ENCODE data around the gene CBX2. TPM values are rescaled to one million over a fixed set of nuclear protein-coding genes. Genes with fewer than 3 reads are reported as not detected.

CBX2 gene
- total and polyA plus RNA-seq, 2 of the 4 experiments (the other 2 are of a cell fraction) = 2.0 to 3.2 TPM

- H3K14ac ChIP-seq (replicated peaks; ENCODE audit: low read depth, low read length) = no peak overlapping the region
- H2BK20ac ChIP-seq (ENCODE audit: low read depth, low read length) = no peak overlapping the region
- H2BK15ac ChIP-seq (ENCODE audit: low read depth, low read length) = no peak overlapping the region
- POLR2A ChIA-PET (ENCODE audit: unreplicated experiment) = no interaction called here
- H2BK120ac ChIP-seq (ENCODE audit: low read depth, low read length) = no peak overlapping the region
- H4K20me1 ChIP-seq (ENCODE audit: insufficient read depth, low read length) = no peaks in the 10 kb centered on the region
- no peak overlapping the region for H3K23ac ChIP-seq (ENCODE audit: low read depth, low read length)
- CTCF ChIA-PET = no interaction called here
- H3K9me3 ChIP-seq (ENCODE audit: control insufficient read depth, insufficient read depth, low read length) = no peaks in the 10 kb centered on the region
- H2BK5ac ChIP-seq (ENCODE audit: low read depth, low read length, poor library complexity, severe bottlenecking) = no peak overlapping the region
- intact Hi-C loops (cut with micrococcal nuclease) = no loop called here
- H4K91ac ChIP-seq (ENCODE audit: insufficient read depth, low read depth, low read length) = no peak overlapping the region
- H3K27me3 ChIP-seq (ENCODE audit: control insufficient read depth, insufficient read depth, low read length) = peaks cover 65% of the 10 kb centered on the region
- no peaks in the 10 kb centered on the region for H3K4me1 ChIP-seq (ENCODE audit: control insufficient read depth, insufficient read depth, low read length)
- no TSS peak for BruUV-seq (replicated peaks)
- no peak overlapping the region for H3K27ac ChIP-seq (ENCODE audit: insufficient read depth, low read length)
- 77% methylated on average over 16 of the region's 28 CpGs; no CpG with 5 or more reads in 1 of the 2 experiments for WGBS, 2 experiments (ENCODE audit: extremely low coverage in 2 of 2, insufficient read length in 1 of 2)
- H2AFZ ChIP-seq (replicated peaks; ENCODE audit: low read length, poor library complexity) = no peak overlapping the region
- H3K4ac ChIP-seq (ENCODE audit: low read depth, low read length) = no peak overlapping the region
- in situ Hi-C loops (cut with MboI; ENCODE audit: low sequenced_read_pairs) = no loop called here
- no peak overlapping the region for H4K5ac ChIP-seq (ENCODE audit: low read depth, low read length)
- H3K18ac ChIP-seq (ENCODE audit: low read depth, low read length) = no peak overlapping the region
- H3K4me3 ChIP-seq (ENCODE audit: insufficient read depth, low read depth, low read length) = no peak overlapping the region
- dilution Hi-C loops (cut with HindIII; ENCODE audit: low sequenced_read_pairs, unreplicated experiment) = no loop called here
- no peak overlapping the region for H4K8ac ChIP-seq (ENCODE audit: low read depth in 2 of 2, low read length in 2 of 2)
- DNase-seq (no peak), ATAC-seq (ENCODE audit: low read depth) (no peak)
- H3K9ac ChIP-seq (ENCODE audit: low read depth, low read length) = no peak overlapping the region
- no peaks in the 10 kb centered on the region for H3K9me1 ChIP-seq (ENCODE audit: insufficient read depth, low read length)
- H3K36me3 ChIP-seq (ENCODE audit: control insufficient read depth, insufficient read depth, low read length) = no peaks in the 10 kb centered on the region
- peak overlapping the region; percentile 61 for H2AK9ac ChIP-seq (replicated peaks; ENCODE audit: low read depth, low read length, poor library complexity)
- TF ChIP-seq CHD1 (IDR thresholded peaks at IDR 0.05; ENCODE audit: low read depth, low read length) (no peak), POLR2A (IDR thresholded peaks at IDR 0.05; ENCODE audit: low read depth, low read length) (no peak), BHLHE40 (IDR thresholded peaks at IDR 0.05; ENCODE audit: low read depth, low read length) (no peak), MAFK (IDR thresholded peaks at IDR 0.05; ENCODE audit: low read depth, low read length) (no peak), NFE2L2 (IDR thresholded peaks at IDR 0.05; ENCODE audit: low read depth, low read length) (no peak), ELK1 (IDR thresholded peaks at IDR 0.05; ENCODE audit: borderline replicate concordance, low read depth, low read length) (no peak), CEBPB (IDR thresholded peaks at IDR 0.05; ENCODE audit: low read depth, low read length) (no peak), RCOR1 (IDR thresholded peaks at IDR 0.05; ENCODE audit: insufficient replicate concordance, low read length) (no peak)
- H3K56ac ChIP-seq (ENCODE audit: extremely low read depth, insufficient read depth, low read length) = no peak overlapping the region
- H2AK5ac ChIP-seq (ENCODE audit: low read depth, low read length) = no peak overlapping the region
- no peak overlapping the region for H3K4me2 ChIP-seq (ENCODE audit: low read depth, low read length)
- H3K79me1 ChIP-seq (ENCODE audit: low read depth in 1 of 2, low read length in 2 of 2) = no peaks in the 10 kb centered on the region
Measured at GRCh38 chr17:79739148-79740062, 38.5 kb upstream of the CBX2 start.
